MM.1S (cell line): ENCODE measurements around the gene SHD.
A peak's percentile ranks its signal among the peaks of the same experiment; 100 is the strongest.

Source experiments
- DNase-seq: peaks from one replicate; pipeline ENCODE4 v3.0.0-alpha.2; 2015
- H2AFZ ChIP-seq: fragments of 300-600 bp; sonication (generic); 2 replicates; pipeline ENCODE4 v1.6.0; 2016; ENCODE audit warnings: antibody characterized with exemption, low read length
- H3F3A ChIP-seq: fragments of 300-600 bp; sonication (generic); 2 replicates; pipeline ENCODE4 v1.6.1; 2016; ENCODE audit warnings: mild to moderate bottlenecking, antibody characterized with exemption, low read length, moderate library complexity, mixed read lengths; ENCODE audit not compliant: insufficient read depth
- H3K27ac ChIP-seq: fragments of 300-600 bp; sonication (generic); 2 replicates; pipeline ENCODE4 v1.5.1; 2016; ENCODE audit warnings: mild to moderate bottlenecking, low read length
- H3K27me3 ChIP-seq: fragments of 300-600 bp; sonication (generic); replicated peaks from 2 replicates; pipeline ENCODE4 v1.6.0; 2016; ENCODE audit warnings: low read length; ENCODE audit not compliant: insufficient read depth
- H3K36me3 ChIP-seq: fragments of 300-600 bp; sonication (generic); replicated peaks from 2 replicates; pipeline ENCODE4 v1.6.1; 2016; ENCODE audit warnings: mild to moderate bottlenecking, low read length, mixed read lengths; ENCODE audit not compliant: insufficient read depth
- H3K4me1 ChIP-seq: fragments of 300-600 bp; sonication (generic); 2 replicates; pipeline ENCODE4 v1.6.1; 2016; ENCODE audit warnings: low read length, mixed read lengths
- H3K4me2 ChIP-seq: fragments of 300-600 bp; sonication (generic); 2 replicates; pipeline ENCODE4 v1.6.0; 2016; ENCODE audit warnings: low read depth, low read length
- H3K4me3 ChIP-seq: fragments of 300-600 bp; sonication (generic); 2 replicates; pipeline ENCODE4 v1.5.1; 2016; ENCODE audit warnings: low read length, mixed read lengths
- H3K79me2 ChIP-seq: fragments of 300-600 bp; sonication (generic); 2 replicates; pipeline ENCODE4 v1.6.1; 2016; ENCODE audit warnings: mixed run types, low read length, mixed read lengths
- H3K9ac ChIP-seq: fragments of 300-600 bp; sonication (generic); 2 replicates; pipeline ENCODE4 v1.6.1; 2016; ENCODE audit warnings: low read length, mixed read lengths
- H3K9me2 ChIP-seq: fragments of 300-600 bp; sonication (generic); replicated peaks from 2 replicates; pipeline ENCODE4 v1.6.1; 2016; ENCODE audit warnings: mild to moderate bottlenecking, low read length, mixed read lengths; ENCODE audit not compliant: insufficient read depth
- H3K9me3 ChIP-seq: fragments of 300-600 bp; sonication (generic); replicated peaks from 2 replicates; pipeline ENCODE4 v1.6.1; 2016; ENCODE audit warnings: mild to moderate bottlenecking, low read length, mixed read lengths; ENCODE audit not compliant: insufficient read depth
- H4K20me1 ChIP-seq: fragments of 300-600 bp; sonication (generic); 2 replicates; pipeline ENCODE4 v1.6.1; 2016; ENCODE audit warnings: mild to moderate bottlenecking, low read length, moderate library complexity, mixed read lengths; ENCODE audit not compliant: insufficient read depth
- CTCF ChIP-seq: fragments of 300-600 bp; sonication (generic); IDR thresholded peaks from 2 replicates; pipeline ENCODE4 v1.5.1; 2016; ENCODE audit warnings: antibody characterized with exemption, low read length, mixed read lengths
- EZH2 ChIP-seq: fragments of 300-600 bp; sonication (generic); optimal IDR thresholded peaks from 2 replicates; pipeline ENCODE3; 2017; ENCODE audit warnings: low read depth, mild to moderate bottlenecking, antibody characterized with exemption, low read length, mixed read lengths
- EZH2phosphoT487 ChIP-seq: fragments of 300-600 bp; sonication (generic); IDR thresholded peaks from 2 replicates; pipeline ENCODE4 v1.6.1; 2018; ENCODE audit warnings: antibody characterized with exemption, low read length

The SHD gene

GRCh38 chr19:4326215-4326836 is 47.3 kb downstream of the SHD start:
- no peaks in the 10 kb centered on the region for H3K79me2 ChIP-seq
- no peaks in the 10 kb centered on the region for H3K9me3 ChIP-seq
- H3K36me3 ChIP-seq, result no peaks in the 10 kb centered on the region
- TF ChIP-seq EZH2phosphoT487 (no peak), EZH2 (no peak)
- H3K9ac ChIP-seq, result no peak overlapping the region
- DNase-seq, result no peak
- no peak overlapping the region for H2AFZ ChIP-seq
- no peak overlapping the region for H3K27ac ChIP-seq
- H3K4me1 ChIP-seq, result 0 out of 2 replicates have a peak, but pooled peaks cover 3% of the 10 kb centered on the region
- peaks cover 23% of the 10 kb centered on the region for H3K27me3 ChIP-seq
- no peaks in the 10 kb centered on the region for H3F3A ChIP-seq
- no peaks in the 10 kb centered on the region for H4K20me1 ChIP-seq
- no peaks in the 10 kb centered on the region for H3K9me2 ChIP-seq
- no peak overlapping the region for H3K4me2 ChIP-seq
- H3K4me3 ChIP-seq, result no peak overlapping the region

- no peaks in the 10 kb centered on the region for H3K9me2 ChIP-seq
- no peak overlapping the region for H2AFZ ChIP-seq
- H3K9ac ChIP-seq, result no peak overlapping the region
- peaks cover 23% of the 10 kb centered on the region for H3K27me3 ChIP-seq
- H3K4me2 ChIP-seq, result peak overlapping the region; percentile 63; the same call in 1 of the 2 replicates
- no peaks in the 10 kb centered on the region for H3K9me3 ChIP-seq
- 0 out of 2 replicates have a peak, but pooled peaks cover 3% of the 10 kb centered on the region for H3K4me1 ChIP-seq
- H4K20me1 ChIP-seq, result no peaks in the 10 kb centered on the region
- no peaks in the 10 kb centered on the region for H3F3A ChIP-seq
- no peak for DNase-seq
- H3K36me3 ChIP-seq, result no peaks in the 10 kb centered on the region
- no peak overlapping the region for H3K27ac ChIP-seq
- H3K79me2 ChIP-seq, result no peaks in the 10 kb centered on the region
- no peak overlapping the region for H3K4me3 ChIP-seq
- TF ChIP-seq EZH2phosphoT487, result no peak
- TF ChIP-seq CTCF, result no peak
- no peak for TF ChIP-seq EZH2
These were observed 47.8 kb downstream of the SHD start for GRCh38 chr19:4326837-4327251.

GRCh38 chr19:4327252-4327876 is 48.3 kb downstream of the SHD start:
- Histone ChIP-seq H3K9me2 (no peaks in the 10 kb centered on the region), H3K9me3 (no peaks in the 10 kb centered on the region), H2AFZ (no peak overlapping the region), H3K4me3 (peak overlapping the region; percentile 45), H3K79me2 (no peaks in the 10 kb centered on the region), H3K27me3 (peaks cover 23% of the 10 kb centered on the region), H3K27ac (no peak overlapping the region), H4K20me1 (no peaks in the 10 kb centered on the region), H3K4me1 (0 out of 2 replicates have a peak, but pooled peaks cover 3% of the 10 kb centered on the region), H3F3A (no peaks in the 10 kb centered on the region), H3K4me2 (peak overlapping the region; percentile 63), H3K36me3 (no peaks in the 10 kb centered on the region), H3K9ac (no peak overlapping the region)
- no peak for TF ChIP-seq EZH2phosphoT487
- TF ChIP-seq CTCF, result no peak
- TF ChIP-seq EZH2, result no peak
- DNase-seq, result peak; percentile 13

GRCh38 chr19:4327877-4328242 is 48.8 kb downstream of the SHD start:
- Histone ChIP-seq H2AFZ (peak overlapping the region; percentile 70), H3K27me3 (peaks cover 23% of the 10 kb centered on the region), H3K4me2 (peak overlapping the region; percentile 63), H3F3A (no peaks in the 10 kb centered on the region), H4K20me1 (no peaks in the 10 kb centered on the region), H3K79me2 (no peaks in the 10 kb centered on the region), H3K4me1 (0 out of 2 replicates have a peak, but pooled peaks cover 3% of the 10 kb centered on the region), H3K9ac (no peak overlapping the region), H3K9me2 (no peaks in the 10 kb centered on the region), H3K9me3 (no peaks in the 10 kb centered on the region), H3K27ac (no peak overlapping the region), H3K4me3 (peak overlapping the region; percentile 45), H3K36me3 (no peaks in the 10 kb centered on the region)
- DNase-seq, result no peak
- TF ChIP-seq EZH2, result no peak
